Right lobe of liver (tissue), 4 donors: Measurements from ENCODE around the gene DNAJC15.

Source experiments
- POLR2A ChIP-seq: fragments of 450-650 bp; IDR thresholded peaks from one replicate; pipeline ENCODE4 v1.6.1; 2017; ENCODE audit warnings: antibody characterized with exemption, mild to moderate bottlenecking
- TF ChIP-seq, protein P1 (sequence below), 4 donors: fragments of 200-600 bp in 3 of 4; fragments of 450-650 bp in 1 of 4; IDR thresholded peaks; one replicate each; pipeline versions ENCODE4 v1.5.1 to v1.8.0; 2016 to 2022; ENCODE audit warnings: antibody characterized with exemption in 4 of 4, mild to moderate bottlenecking in 2 of 4
- donor health status: DM: no; HTN: no; CAD: no.
- donor health status: DM: no; HTN: no; CAD: no.
- donor health status: DM: no; HTN: yes; CAD: no.

GRCh38 chr13:43111559-43112400, 88.4 kb downstream of the DNAJC15 start:
- no peak for TF ChIP-seq POLR2A
- TF ChIP-seq, protein P1, sequence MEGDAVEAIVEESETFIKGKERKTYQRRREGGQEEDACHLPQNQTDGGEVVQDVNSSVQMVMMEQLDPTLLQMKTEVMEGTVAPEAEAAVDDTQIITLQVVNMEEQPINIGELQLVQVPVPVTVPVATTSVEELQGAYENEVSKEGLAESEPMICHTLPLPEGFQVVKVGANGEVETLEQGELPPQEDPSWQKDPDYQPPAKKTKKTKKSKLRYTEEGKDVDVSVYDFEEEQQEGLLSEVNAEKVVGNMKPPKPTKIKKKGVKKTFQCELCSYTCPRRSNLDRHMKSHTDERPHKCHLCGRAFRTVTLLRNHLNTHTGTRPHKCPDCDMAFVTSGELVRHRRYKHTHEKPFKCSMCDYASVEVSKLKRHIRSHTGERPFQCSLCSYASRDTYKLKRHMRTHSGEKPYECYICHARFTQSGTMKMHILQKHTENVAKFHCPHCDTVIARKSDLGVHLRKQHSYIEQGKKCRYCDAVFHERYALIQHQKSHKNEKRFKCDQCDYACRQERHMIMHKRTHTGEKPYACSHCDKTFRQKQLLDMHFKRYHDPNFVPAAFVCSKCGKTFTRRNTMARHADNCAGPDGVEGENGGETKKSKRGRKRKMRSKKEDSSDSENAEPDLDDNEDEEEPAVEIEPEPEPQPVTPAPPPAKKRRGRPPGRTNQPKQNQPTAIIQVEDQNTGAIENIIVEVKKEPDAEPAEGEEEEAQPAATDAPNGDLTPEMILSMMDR (IDR thresholded peaks at IDR 0.05), result no peak
